ENCODE data around the gene ADAMTS17.

DNA sequence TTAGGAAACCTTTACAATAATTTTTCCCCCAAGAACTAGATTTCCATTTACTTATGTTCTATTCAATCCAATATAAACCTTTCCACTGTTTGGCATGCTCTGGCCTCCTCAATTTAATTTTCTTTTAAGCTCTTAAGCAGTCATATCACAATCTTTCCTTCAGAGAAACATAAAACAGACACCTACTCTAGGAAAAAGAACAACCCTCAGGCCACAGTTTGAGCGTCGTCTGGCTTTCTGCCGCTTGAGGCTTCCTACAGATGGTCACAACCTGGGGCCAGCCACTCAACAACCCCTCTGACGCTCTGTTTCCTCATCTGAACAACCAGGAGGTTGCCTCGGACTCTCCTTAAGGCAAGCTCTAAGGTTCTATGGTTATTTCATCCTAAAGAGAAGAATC lies 143.3 kb downstream of the ADAMTS17 start:
- no peak for TF ChIP-seq CTCF (IDR thresholded peaks at IDR 0.05)
- TF ChIP-seq POLR2A (IDR thresholded peaks at IDR 0.05) = no peak
